ENCODE data around the gene PRKCZ.
"Not testable (repeated sequence)": the region's sequence is repeated elsewhere in the genome, so short reads cannot be mapped to it uniquely, and the experiment has no call there.

PRKCZ gene

GRCh38 chr1:2121794-2122193, 71.6 kb downstream of the PRKCZ start:
- DNase-seq: not testable (repeated sequence)

- no peak for DNase-seq
Observed at GRCh38 chr1:2124446-2125198, 74.4 kb downstream of the PRKCZ start.

- no peak for DNase-seq
Observed at GRCh38 chr1:2125350-2126211, 75.4 kb downstream of the PRKCZ start.

- peak; percentile 57 for DNase-seq
Observed at GRCh38 chr1:2126331-2127186, 76.3 kb downstream of the PRKCZ start.

- DNase-seq: no peak
Observed at GRCh38 chr1:2127187-2128145, 77.3 kb downstream of the PRKCZ start.

GRCh38 chr1:2128189-2128901, 78.1 kb downstream of the PRKCZ start:
- DNase-seq: no peak

GRCh38 chr1:2129256-2129943, 79.2 kb downstream of the PRKCZ start:
- no peak for DNase-seq

- no peak for DNase-seq
Observed at GRCh38 chr1:2130156-2130555, 79.9 kb downstream of the PRKCZ start.

GRCh38 chr1:2130871-2131289, 80.7 kb downstream of the PRKCZ start:
- no peak for DNase-seq

GRCh38 chr1:2132222-2133038, 82.2 kb downstream of the PRKCZ start:
- DNase-seq: peak; percentile 54

GRCh38 chr1:2133039-2133878, 83.0 kb downstream of the PRKCZ start:
- DNase-seq: peak; percentile 98

GRCh38 chr1:2133879-2134215, 83.6 kb downstream of the PRKCZ start:
- no peak for DNase-seq

GRCh38 chr1:2134266-2134620, 84.0 kb downstream of the PRKCZ start:
- DNase-seq: no peak

GRCh38 chr1:2134621-2135307, 84.6 kb downstream of the PRKCZ start:
- no peak for DNase-seq

- no peak for DNase-seq
Observed at GRCh38 chr1:2135441-2135841, 85.2 kb downstream of the PRKCZ start.

- no peak for DNase-seq
Observed at GRCh38 chr1:2135941-2136340, 85.7 kb downstream of the PRKCZ start.

- DNase-seq: no peak
Observed at GRCh38 chr1:2136386-2137235, 86.4 kb downstream of the PRKCZ start.

Measured in NCI-H82 (cell line).